Panc1 (cell line): Measurements from ENCODE around the gene SUPT5H. TPM values are rescaled to one million over a fixed set of nuclear protein-coding genes. Genes with fewer than 3 reads are reported as not detected.

Experiments used
- ATAC-seq: fragments of 200-7000 bp; cut with Tn5 transposase; 2 replicates; pipeline ENCODE4 v1.9.1; 2020; ENCODE audit warnings: mild to moderate bottlenecking, moderate library complexity
- BruUV-seq: library from RNA; stranded (reverse); fragments of 400-500 nt; replicated peaks from 2 replicates; lab custom pipeline; 2021; lab: Mats Ljungman, UMichigan
- CTCF ChIA-PET: fragments of 300-600 bp; sonication (Branson Sonifier 250); formaldehyde crosslinking; loops from one replicate; lab custom pipeline; 2022; ENCODE audit warnings: antibody characterized with exemption; lab: Charles Lee
- POLR2A ChIA-PET: fragments of 300-600 bp; sonication (Branson Sonifier 250); formaldehyde crosslinking; loops from one replicate; lab custom pipeline; 2022; ENCODE audit warnings: antibody characterized with exemption; lab: Charles Lee
- DNase-seq: peaks from one replicate; pipeline ENCODE4 v3.0.0-alpha.2; 2010; ENCODE audit warnings: low read depth, low spot score
- H3K27ac ChIP-seq: 2 replicates; pipeline ENCODE4 v1.5.1; 2011; ENCODE audit warnings: mild to moderate bottlenecking, low read length, inconsistent platforms
- H3K27me3 ChIP-seq: fragments of 200-500 bp; sonication (Bioruptor generic); 2 replicates; pipeline ENCODE4 v1.6.0; 2014; ENCODE audit warnings: low read length, inconsistent platforms; ENCODE audit not compliant: control insufficient read depth, insufficient read depth
- H3K36me3 ChIP-seq: fragments of 200-500 bp; sonication (Bioruptor generic); 2 replicates; pipeline ENCODE4 v1.5.1; 2014; ENCODE audit warnings: inconsistent platforms, mild to moderate bottlenecking, low read length, moderate library complexity; ENCODE audit not compliant: control insufficient read depth, insufficient read depth
- H3K4me1 ChIP-seq: 2 replicates; pipeline ENCODE4 v1.5.1; 2011; ENCODE audit warnings: inconsistent platforms, mild to moderate bottlenecking, low read length, moderate library complexity; ENCODE audit not compliant: control insufficient read depth, insufficient read depth
- H3K4me3 ChIP-seq, 2 experiments: 2 replicates each; pipeline ENCODE4 v1.5.1; 2011 to 2012; ENCODE audit warnings: low read depth in 2 of 2, low read length in 2 of 2, mild to moderate bottlenecking in 2 of 2, inconsistent platforms in 1 of 2, moderate library complexity in 1 of 2
- H3K9me3 ChIP-seq: fragments of 200-500 bp; sonication (Bioruptor generic); 2 replicates; pipeline ENCODE4 v1.5.1; 2014; ENCODE audit warnings: low read depth, mild to moderate bottlenecking, inconsistent platforms, low read length, moderate library complexity; ENCODE audit not compliant: control insufficient read depth, insufficient read depth
- POLR2AphosphoS5 ChIP-seq: IDR thresholded peaks from 2 replicates; pipeline ENCODE4 v1.6.1; 2012; ENCODE audit warnings: mild to moderate bottlenecking, low read depth, low read length, moderate library complexity
- SIN3A ChIP-seq: IDR thresholded peaks from 2 replicates; pipeline ENCODE4 v1.6.1; 2012; ENCODE audit warnings: low read depth, mild to moderate bottlenecking, low read length, moderate library complexity, borderline replicate concordance; ENCODE audit not compliant: insufficient read depth
- TCF7L2 ChIP-seq: IDR thresholded peaks from 2 replicates; pipeline ENCODE4 v1.6.1; 2011; ENCODE audit warnings: mild to moderate bottlenecking, low read depth, low read length, inconsistent platforms
- in situ Hi-C: cut with HindIII; loops from 2 replicates; pipeline ENCODE4 v1.10.0; 2016; ENCODE audit warnings: low sequenced_read_pairs, low pct_unique_long_range_greater_than_20kb
- intact Hi-C: fragments of 100-400 bp; cut with micrococcal nuclease; formaldehyde crosslinking; loops from one replicate; pipeline ENCODE4 v1.10.0; 2022; ENCODE audit not compliant: unreplicated experiment
- total RNA-seq: library from RNA; stranded (reverse); gene quantifications from one replicate; pipeline ENCODE4 v1.2.1, GENCODE V29; 2021; ENCODE audit not compliant: unreplicated experiment
- TF ChIP-seq, protein P1 (sequence below), 2 experiments: IDR thresholded peaks; 2 replicates each; pipeline ENCODE4 v1.6.1; 2011 to 2012; ENCODE audit warnings: low read depth in 2 of 2, control low read depth in 1 of 2, low read length in 1 of 2, mild to moderate bottlenecking in 1 of 2, moderate library complexity in 1 of 2; ENCODE audit not compliant: insufficient read depth in 1 of 2
- TF ChIP-seq, protein P2 (sequence below): fragments of 450-650 bp; IDR thresholded peaks from 2 replicates; pipeline ENCODE4 v1.5.1; 2017; ENCODE audit warnings: mild to moderate bottlenecking

The SUPT5H gene
- total RNA-seq, 1 experiment from 2014 or later, result 1,614 TPM

DNA sequence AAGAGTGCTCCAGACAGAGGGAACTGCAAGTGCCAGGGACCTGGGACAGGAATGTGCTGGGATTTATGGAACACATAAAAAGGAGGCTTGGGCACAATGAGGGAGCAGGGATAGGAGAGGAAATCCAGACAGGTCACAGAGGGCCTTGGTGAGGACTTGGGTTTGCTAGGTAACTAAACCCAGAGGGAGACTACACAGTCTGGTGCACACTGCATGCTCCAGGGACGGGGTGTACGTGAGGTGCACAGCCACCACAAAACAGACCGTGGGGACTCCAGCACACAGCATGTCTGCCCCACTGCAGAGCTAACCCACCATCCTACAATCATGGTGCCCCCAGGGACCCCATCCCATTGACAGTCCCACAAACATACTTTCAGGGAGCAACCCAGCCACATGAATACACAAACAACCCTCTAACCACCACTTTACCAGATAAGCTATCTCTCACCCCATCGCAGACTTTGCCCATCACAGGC is 44.3 kb upstream of the SUPT5H start:
- POLR2A ChIA-PET, result interaction anchor here (0.5 to 15.7 kb wide), 20 partner anchors 8 to 761 kb away, joined by 3 to 524 read pairs (median 4); partner anchors contain the start of genes IFNL1, MED29, PAF1 and PLEKHG2
- no peaks in the 10 kb centered on the region for H3K9me3 ChIP-seq
- intact Hi-C loops, result no loop called here
- no peak for TF ChIP-seq POLR2AphosphoS5
- TF ChIP-seq, protein P1, sequence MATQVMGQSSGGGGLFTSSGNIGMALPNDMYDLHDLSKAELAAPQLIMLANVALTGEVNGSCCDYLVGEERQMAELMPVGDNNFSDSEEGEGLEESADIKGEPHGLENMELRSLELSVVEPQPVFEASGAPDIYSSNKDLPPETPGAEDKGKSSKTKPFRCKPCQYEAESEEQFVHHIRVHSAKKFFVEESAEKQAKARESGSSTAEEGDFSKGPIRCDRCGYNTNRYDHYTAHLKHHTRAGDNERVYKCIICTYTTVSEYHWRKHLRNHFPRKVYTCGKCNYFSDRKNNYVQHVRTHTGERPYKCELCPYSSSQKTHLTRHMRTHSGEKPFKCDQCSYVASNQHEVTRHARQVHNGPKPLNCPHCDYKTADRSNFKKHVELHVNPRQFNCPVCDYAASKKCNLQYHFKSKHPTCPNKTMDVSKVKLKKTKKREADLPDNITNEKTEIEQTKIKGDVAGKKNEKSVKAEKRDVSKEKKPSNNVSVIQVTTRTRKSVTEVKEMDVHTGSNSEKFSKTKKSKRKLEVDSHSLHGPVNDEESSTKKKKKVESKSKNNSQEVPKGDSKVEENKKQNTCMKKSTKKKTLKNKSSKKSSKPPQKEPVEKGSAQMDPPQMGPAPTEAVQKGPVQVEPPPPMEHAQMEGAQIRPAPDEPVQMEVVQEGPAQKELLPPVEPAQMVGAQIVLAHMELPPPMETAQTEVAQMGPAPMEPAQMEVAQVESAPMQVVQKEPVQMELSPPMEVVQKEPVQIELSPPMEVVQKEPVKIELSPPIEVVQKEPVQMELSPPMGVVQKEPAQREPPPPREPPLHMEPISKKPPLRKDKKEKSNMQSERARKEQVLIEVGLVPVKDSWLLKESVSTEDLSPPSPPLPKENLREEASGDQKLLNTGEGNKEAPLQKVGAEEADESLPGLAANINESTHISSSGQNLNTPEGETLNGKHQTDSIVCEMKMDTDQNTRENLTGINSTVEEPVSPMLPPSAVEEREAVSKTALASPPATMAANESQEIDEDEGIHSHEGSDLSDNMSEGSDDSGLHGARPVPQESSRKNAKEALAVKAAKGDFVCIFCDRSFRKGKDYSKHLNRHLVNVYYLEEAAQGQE (IDR thresholded peaks at IDR 0.05; ENCODE audit: insufficient read depth in 1 of 2, low read depth in 2 of 2, low read length in 1 of 2), result no peak
- TF ChIP-seq TCF7L2, result no peak
- TF ChIP-seq, protein P2, sequence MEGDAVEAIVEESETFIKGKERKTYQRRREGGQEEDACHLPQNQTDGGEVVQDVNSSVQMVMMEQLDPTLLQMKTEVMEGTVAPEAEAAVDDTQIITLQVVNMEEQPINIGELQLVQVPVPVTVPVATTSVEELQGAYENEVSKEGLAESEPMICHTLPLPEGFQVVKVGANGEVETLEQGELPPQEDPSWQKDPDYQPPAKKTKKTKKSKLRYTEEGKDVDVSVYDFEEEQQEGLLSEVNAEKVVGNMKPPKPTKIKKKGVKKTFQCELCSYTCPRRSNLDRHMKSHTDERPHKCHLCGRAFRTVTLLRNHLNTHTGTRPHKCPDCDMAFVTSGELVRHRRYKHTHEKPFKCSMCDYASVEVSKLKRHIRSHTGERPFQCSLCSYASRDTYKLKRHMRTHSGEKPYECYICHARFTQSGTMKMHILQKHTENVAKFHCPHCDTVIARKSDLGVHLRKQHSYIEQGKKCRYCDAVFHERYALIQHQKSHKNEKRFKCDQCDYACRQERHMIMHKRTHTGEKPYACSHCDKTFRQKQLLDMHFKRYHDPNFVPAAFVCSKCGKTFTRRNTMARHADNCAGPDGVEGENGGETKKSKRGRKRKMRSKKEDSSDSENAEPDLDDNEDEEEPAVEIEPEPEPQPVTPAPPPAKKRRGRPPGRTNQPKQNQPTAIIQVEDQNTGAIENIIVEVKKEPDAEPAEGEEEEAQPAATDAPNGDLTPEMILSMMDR, result no peak
- no peak for TF ChIP-seq SIN3A
- H3K36me3 ChIP-seq, result no peaks in the 10 kb centered on the region
- H3K4me3 ChIP-seq, result peak overlapping the region in 1 of 2 experiments; percentile 55; a peak in 2 of 4 replicates
- BruUV-seq, result no TSS peak
- in situ Hi-C loops, result no loop called here
- H3K27ac ChIP-seq, result peak overlapping the region; percentile 90
- CTCF ChIA-PET, result interaction anchor here (0.6 to 7.4 kb wide), 14 partner anchors 10 to 754 kb away, joined by 3 to 280 read pairs (median 7); partner anchors contain the start of genes EID2B, MED29, PAF1 and PLEKHG2
- no peaks in the 10 kb centered on the region for H3K27me3 ChIP-seq
- peak; percentile 2 for ATAC-seq
- peaks cover 86% of the 10 kb centered on the region for H3K4me1 ChIP-seq
- no peak for DNase-seq

DNA sequence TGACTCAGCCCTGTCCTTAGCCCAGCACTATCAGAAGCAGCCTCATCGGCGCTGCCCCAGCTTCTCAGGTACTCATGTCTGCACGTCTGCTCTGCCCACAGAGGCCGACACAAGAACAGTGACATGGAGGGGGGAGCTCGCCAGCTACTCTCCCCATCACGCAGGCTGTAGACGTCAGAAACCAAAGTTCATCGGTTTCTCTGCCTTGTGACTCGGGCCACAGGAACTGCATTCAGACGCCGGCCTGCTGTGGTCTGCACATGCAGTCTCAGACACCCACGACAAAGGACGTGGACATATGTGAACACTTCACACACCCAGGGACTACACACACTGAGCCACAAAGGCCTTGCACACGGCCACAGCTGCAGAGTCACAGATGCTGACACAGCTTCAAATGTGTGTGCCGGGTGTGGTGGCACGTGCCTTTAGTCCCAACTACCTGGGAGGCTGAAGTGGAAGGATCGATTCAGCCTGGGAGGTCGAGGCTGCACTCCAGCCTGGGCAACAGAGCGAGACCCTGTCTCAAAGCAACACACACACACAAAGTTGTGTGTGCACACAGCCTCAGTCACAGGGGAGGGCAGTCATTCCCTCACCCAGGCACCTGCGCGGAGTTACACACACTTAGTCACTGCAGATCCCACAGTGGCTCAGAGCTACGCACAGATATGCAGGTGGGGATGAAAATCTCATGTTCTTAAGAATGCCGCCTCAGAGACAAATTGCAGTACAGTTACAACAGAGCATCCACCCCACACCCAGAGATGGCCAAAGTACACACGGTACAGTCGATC is 43.6 kb upstream of the SUPT5H start:
- in situ Hi-C loops, result no loop called here
- POLR2A ChIA-PET, result interaction anchor here (0.5 to 15.7 kb wide), 22 partner anchors 7 to 762 kb away, joined by 3 to 524 read pairs (median 4); partner anchors contain the start of genes IFNL1, MED29, PAF1 and PLEKHG2
- ATAC-seq (peak; percentile 13), DNase-seq (peak; percentile 91)
- Histone ChIP-seq H3K27ac (peak overlapping the region; percentile 90), H3K9me3 (no peaks in the 10 kb centered on the region), H3K4me3 (peak overlapping the region; percentile 34 to 55; a peak in 3 of 4 replicates), H3K36me3 (no peaks in the 10 kb centered on the region), H3K4me1 (peaks cover 89% of the 10 kb centered on the region), H3K27me3 (no peaks in the 10 kb centered on the region)
- no TSS peak for BruUV-seq
- intact Hi-C loops, result no loop called here
- CTCF ChIA-PET, result interaction anchor here (0.6 to 7.4 kb wide), 14 partner anchors 10 to 753 kb away, joined by 3 to 280 read pairs (median 7); partner anchors contain the start of genes MED29, PAF1, PLEKHG2 and RPS16
- TF ChIP-seq, protein P1 (IDR thresholded peaks at IDR 0.05; ENCODE audit: insufficient read depth in 1 of 2, low read depth in 2 of 2, low read length in 1 of 2), result no peak
- TF ChIP-seq SIN3A, result no peak
- no peak for TF ChIP-seq TCF7L2
- TF ChIP-seq POLR2AphosphoS5, result no peak
- TF ChIP-seq, protein P2, result no peak
